ENCODE results near the gene MZF1. TPM values are rescaled to one million over a fixed set of nuclear protein-coding genes. Genes with fewer than 3 reads are reported as not detected.

Gene MZF1
- total RNA-seq, 2 donors from 2014 or later = 47.5 to 67.3 TPM

DNA sequence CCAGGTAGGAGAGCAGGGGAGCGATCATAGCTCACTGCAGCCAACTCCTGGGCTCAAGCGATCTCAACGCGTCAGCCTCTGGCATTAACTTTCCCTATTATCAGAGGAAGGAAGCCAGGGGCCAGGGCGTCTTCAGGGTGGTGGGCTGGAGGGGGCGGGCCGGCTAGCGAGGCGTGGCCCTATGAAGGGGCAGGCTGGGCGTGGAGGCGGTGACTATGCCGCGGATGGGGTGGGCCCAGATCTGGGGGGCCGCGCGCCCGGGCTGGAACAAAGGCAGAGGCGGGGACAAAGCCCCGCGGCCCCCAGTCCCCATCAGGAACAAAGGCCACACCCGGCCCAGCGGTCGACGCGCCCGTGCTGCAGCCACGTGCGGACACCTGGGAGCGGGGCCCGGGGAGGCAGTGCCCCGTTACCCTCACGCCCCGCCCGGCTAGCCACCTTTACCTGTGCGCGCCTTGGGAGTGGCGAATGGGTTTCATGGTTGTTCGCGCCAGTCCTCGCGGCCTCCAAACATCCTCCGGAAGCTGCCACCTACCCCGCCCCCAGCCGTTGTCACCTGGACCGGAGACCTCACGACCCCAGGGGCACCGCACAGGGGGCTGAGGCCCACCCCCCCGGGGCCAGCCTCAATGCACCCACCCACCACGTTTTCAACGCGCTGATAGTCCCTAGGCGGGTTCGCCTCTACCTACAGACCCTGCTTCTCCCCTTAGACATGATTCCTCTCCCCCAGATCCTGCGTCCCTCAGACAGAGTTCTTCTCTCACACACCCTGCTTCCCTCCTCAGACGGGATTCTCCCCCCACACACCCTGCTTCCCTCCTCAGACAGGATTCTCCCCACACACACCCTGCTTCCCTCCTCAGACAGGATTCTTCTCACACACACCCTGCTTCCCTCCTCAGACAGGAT is 34.6 kb downstream of the MZF1 start:
- TF ChIP-seq, protein P1, sequence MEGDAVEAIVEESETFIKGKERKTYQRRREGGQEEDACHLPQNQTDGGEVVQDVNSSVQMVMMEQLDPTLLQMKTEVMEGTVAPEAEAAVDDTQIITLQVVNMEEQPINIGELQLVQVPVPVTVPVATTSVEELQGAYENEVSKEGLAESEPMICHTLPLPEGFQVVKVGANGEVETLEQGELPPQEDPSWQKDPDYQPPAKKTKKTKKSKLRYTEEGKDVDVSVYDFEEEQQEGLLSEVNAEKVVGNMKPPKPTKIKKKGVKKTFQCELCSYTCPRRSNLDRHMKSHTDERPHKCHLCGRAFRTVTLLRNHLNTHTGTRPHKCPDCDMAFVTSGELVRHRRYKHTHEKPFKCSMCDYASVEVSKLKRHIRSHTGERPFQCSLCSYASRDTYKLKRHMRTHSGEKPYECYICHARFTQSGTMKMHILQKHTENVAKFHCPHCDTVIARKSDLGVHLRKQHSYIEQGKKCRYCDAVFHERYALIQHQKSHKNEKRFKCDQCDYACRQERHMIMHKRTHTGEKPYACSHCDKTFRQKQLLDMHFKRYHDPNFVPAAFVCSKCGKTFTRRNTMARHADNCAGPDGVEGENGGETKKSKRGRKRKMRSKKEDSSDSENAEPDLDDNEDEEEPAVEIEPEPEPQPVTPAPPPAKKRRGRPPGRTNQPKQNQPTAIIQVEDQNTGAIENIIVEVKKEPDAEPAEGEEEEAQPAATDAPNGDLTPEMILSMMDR (IDR thresholded peaks at IDR 0.05) = no peak
- peak; percentile 19 for TF ChIP-seq POLR2A (IDR thresholded peaks at IDR 0.05)
- no peak for TF ChIP-seq POLR2AphosphoS5 (IDR thresholded peaks at IDR 0.05)
- H3K4me1 ChIP-seq (replicated peaks) = peaks cover 3% of the 10 kb centered on the region
- peak overlapping the region; percentile 7 to 25 for H3K4me3 ChIP-seq
- no peaks in the 10 kb centered on the region for H3K27me3 ChIP-seq (replicated peaks; ENCODE audit: insufficient read depth)
- intact Hi-C loops (cut with DNase I) = no loop called here
- H3K9me3 ChIP-seq = no peaks in the 10 kb centered on the region
- peak overlapping the region in 1 of 2 donors; percentile 27 for H3K27ac ChIP-seq
- no peak for DNase-seq (ENCODE audit: low spot score)
- H3K36me3 ChIP-seq = no peaks in the 10 kb centered on the region
- WGBS = 2% methylated on average over 34 of the region's 55 CpGs

DNA sequence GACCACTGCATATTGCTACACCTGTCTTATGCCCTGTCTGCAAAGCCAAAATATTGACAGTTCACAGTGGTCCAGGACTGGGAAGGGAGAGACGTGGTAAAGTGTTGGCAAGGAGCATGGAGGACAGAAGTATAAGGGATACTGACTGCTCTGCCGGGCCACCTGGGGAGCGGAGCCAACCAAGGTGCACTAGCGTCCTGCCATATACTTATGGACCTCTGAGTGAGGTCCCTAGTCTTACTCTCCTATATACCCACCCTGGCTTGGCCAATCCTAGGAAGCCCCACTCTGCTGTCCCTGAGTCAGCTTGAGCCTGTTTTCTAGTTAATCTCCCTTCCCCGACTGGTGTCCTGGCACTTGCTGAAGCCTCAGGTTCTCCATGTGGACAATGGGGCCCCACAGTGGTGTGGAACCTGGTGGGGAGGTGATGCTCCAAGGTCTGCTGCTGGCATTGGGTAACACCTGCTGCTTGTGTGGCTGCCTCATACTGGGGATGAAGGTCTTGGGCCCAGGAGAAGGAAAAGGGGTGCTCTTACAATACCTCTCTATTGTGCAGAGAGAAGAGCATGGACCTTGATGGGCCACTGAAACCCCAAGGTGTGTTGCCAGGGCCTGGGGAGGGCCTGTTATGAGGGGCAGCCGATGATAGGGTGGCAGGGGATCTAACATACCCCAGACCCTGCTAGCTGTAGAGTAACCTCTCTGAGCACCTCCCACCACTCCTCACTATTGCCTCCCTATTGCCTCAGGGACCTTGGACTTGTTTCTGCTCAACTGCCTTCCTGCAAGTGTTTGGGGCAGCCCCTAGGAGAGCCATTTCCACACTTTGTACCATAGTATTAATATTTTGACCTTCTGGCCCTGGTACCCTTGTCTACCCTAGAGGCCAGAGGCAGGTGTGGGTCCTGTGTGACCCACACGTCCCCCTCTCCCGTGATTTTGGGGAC is 36.0 kb downstream of the MZF1 start:
- Histone ChIP-seq H3K4me1 (replicated peaks) (peaks cover 3% of the 10 kb centered on the region), H3K27ac (no peak overlapping the region), H3K27me3 (replicated peaks; ENCODE audit: insufficient read depth) (no peaks in the 10 kb centered on the region), H3K36me3 (no peaks in the 10 kb centered on the region), H3K4me3 (no peak overlapping the region), H3K9me3 (no peaks in the 10 kb centered on the region)
- TF ChIP-seq POLR2AphosphoS5 (IDR thresholded peaks at IDR 0.05) (no peak), POLR2A (IDR thresholded peaks at IDR 0.05) (no peak)
- TF ChIP-seq, protein P1 (IDR thresholded peaks at IDR 0.05) = no peak
- WGBS = 83% methylated on average over 8 of the region's 8 CpGs
- intact Hi-C loops (cut with DNase I) = no loop called here
- no peak for DNase-seq (ENCODE audit: low spot score)

DNA sequence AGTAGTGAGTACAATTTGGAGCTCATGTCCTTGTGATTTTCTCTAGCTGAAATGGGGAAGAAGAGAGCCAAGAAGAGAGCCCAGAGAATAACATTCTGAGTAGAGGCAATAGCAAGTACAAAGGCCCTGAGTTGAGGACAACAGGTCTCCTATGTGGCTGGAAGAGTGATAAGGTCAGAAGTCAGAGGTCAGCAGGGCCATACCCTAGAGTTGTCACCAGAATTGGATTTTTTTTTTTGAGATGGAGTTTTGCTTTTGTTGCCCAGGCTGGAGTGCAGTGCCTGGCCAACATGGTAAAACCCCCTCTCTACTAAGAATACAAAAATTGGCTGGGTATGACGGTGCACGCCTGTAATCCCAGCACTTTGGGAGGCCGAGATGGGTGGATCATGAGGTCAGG is 37.3 kb downstream of the MZF1 start:
- Histone ChIP-seq H3K36me3 (no peaks in the 10 kb centered on the region), H3K4me1 (replicated peaks) (peaks cover 3% of the 10 kb centered on the region), H3K27me3 (replicated peaks; ENCODE audit: insufficient read depth) (no peaks in the 10 kb centered on the region), H3K27ac (no peak overlapping the region), H3K9me3 (no peaks in the 10 kb centered on the region), H3K4me3 (no peak overlapping the region)
- TF ChIP-seq, protein P1 (IDR thresholded peaks at IDR 0.05) = no peak
- TF ChIP-seq POLR2A (IDR thresholded peaks at IDR 0.05) = no peak
- TF ChIP-seq POLR2AphosphoS5 (IDR thresholded peaks at IDR 0.05) = no peak
- no peak for DNase-seq (ENCODE audit: low spot score)
- WGBS = 94% methylated on average over 3 of the region's 3 CpGs
- intact Hi-C loops (cut with DNase I) = no loop called here

DNA sequence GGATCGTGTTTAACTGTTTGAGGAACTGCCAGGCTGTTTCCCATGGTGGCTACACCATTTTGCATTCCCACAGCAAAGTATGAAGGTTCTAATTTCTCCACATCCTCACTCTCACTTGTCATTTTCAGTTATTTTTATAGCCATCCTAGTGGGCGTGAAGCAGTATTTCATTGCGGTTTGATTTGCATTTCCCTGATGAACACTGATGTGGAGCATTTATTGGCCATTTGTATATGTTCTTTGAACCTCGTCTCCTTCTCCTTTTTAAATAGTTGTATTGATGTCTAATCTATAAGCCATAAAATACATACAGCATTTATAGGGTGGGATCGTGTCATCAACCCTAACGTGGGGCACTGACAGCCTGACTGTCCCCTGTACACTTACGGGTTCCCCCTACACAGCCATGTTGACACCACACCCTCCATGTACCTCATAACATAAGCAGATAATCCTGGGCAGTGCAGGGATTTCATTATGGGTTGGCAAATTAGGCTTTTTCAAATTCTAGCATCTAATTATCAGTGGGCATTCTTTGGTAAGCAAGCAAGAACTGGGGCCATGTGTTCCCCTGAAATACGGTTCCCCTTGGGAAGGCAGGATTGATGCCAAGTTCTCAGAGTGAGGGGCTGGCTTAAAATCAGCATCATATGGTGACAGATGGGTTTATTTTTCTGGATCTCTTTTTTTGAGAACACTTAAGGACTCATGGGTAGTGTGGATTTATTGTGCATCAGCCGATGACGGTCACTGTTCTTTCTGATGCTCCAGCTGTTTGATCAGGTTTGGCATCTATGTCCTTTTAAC is 41.9 kb downstream of the MZF1 start:
- Histone ChIP-seq H3K9me3 (no peaks in the 10 kb centered on the region), H3K27ac (no peak overlapping the region), H3K27me3 (replicated peaks; ENCODE audit: insufficient read depth) (no peaks in the 10 kb centered on the region), H3K4me3 (no peak overlapping the region), H3K4me1 (replicated peaks) (no peaks in the 10 kb centered on the region), H3K36me3 (no peaks in the 10 kb centered on the region)
- no peak for DNase-seq (ENCODE audit: low spot score)
- TF ChIP-seq, protein P1 (IDR thresholded peaks at IDR 0.05) = no peak
- TF ChIP-seq POLR2AphosphoS5 (IDR thresholded peaks at IDR 0.05) (no peak), POLR2A (IDR thresholded peaks at IDR 0.05) (no peak)
- WGBS = 54% methylated on average over 10 of the region's 10 CpGs
- intact Hi-C loops (cut with DNase I) = no loop called here

Measured in prostate gland (tissue), 2 donors.